Body of pancreas (tissue), 4 donors: ENCODE measurements around the gene ERGIC2.

Experiments used
- POLR2A ChIP-seq, 3 donors: fragments of 450-650 bp; IDR thresholded peaks; one replicate each; pipeline ENCODE4 v1.6.1; 2016; ENCODE audit warnings: antibody characterized with exemption in 3 of 3, mild to moderate bottlenecking in 2 of 3
- TF ChIP-seq, protein P1 (sequence below), 7 experiments: fragments of 450-650 bp in 4 of 7; fragments of 200-600 bp in 3 of 7; sonication (generic) in 3 of 7; IDR thresholded peaks; one replicate each; pipeline ENCODE4 v1.5.1; 2016 to 2019; ENCODE audit warnings: antibody characterized with exemption in 7 of 7

DNA sequence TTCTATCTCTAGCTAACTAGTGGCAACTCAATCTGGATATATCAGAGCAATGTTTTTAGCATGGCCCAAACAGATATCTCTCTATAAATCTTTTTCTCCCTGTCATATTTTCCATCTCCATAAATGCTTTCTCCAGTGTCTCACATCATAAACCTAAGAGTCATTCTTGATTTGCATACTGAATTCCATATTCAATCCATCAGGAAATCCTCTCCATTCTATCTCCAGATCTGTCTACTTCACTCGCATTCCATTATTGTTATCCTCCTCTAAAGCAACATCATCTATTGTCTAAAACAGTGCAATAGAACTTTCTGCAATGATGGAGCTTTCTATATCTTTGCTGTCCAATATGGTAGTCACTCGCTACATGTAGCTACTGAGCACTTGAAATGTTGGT is 45.5 kb upstream of the ERGIC2 start:
- TF ChIP-seq, protein P1, sequence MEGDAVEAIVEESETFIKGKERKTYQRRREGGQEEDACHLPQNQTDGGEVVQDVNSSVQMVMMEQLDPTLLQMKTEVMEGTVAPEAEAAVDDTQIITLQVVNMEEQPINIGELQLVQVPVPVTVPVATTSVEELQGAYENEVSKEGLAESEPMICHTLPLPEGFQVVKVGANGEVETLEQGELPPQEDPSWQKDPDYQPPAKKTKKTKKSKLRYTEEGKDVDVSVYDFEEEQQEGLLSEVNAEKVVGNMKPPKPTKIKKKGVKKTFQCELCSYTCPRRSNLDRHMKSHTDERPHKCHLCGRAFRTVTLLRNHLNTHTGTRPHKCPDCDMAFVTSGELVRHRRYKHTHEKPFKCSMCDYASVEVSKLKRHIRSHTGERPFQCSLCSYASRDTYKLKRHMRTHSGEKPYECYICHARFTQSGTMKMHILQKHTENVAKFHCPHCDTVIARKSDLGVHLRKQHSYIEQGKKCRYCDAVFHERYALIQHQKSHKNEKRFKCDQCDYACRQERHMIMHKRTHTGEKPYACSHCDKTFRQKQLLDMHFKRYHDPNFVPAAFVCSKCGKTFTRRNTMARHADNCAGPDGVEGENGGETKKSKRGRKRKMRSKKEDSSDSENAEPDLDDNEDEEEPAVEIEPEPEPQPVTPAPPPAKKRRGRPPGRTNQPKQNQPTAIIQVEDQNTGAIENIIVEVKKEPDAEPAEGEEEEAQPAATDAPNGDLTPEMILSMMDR (IDR thresholded peaks at IDR 0.05): no peak
- no peak for TF ChIP-seq POLR2A (IDR thresholded peaks at IDR 0.05)
